ENCODE results near the gene FCHO2.
"Not testable (repeated sequence)": the region's sequence is repeated elsewhere in the genome, so short reads cannot be mapped to it uniquely, and the experiment has no call there.

FCHO2 gene

DNA sequence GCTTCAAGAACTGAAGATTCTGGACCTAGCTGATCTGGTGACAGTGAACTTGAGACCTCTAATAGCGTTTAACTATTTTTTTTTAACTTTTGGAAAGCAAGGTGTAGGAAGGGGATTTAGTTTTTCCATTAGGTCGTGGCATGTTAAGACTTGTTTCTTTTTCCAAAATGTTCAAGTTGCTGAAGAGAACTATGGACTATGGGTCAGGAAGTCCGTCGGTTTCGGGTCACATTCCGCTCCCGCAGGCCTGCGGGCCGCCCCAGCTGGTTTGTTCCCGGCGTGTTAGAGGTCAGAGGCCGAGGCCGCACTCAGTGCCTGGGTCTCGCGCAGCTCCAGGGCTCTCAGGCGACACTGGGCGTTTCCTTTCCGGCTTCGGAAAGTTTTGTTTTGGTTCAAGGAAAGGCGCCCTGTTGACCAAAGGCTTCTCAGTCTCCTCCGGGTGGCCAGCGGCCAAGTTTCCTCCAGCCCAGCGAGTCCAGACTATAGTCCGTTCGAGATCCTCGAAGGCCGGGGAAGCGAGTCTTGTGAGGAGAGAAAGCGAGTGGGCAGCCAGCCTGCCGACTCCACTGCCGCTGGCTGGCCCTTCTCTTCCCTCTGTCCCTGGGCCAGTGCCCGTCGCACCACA, 586 bp upstream of the FCHO2 start:
- DNase-seq (ENCODE audit: low spot score), result no peak

DNA sequence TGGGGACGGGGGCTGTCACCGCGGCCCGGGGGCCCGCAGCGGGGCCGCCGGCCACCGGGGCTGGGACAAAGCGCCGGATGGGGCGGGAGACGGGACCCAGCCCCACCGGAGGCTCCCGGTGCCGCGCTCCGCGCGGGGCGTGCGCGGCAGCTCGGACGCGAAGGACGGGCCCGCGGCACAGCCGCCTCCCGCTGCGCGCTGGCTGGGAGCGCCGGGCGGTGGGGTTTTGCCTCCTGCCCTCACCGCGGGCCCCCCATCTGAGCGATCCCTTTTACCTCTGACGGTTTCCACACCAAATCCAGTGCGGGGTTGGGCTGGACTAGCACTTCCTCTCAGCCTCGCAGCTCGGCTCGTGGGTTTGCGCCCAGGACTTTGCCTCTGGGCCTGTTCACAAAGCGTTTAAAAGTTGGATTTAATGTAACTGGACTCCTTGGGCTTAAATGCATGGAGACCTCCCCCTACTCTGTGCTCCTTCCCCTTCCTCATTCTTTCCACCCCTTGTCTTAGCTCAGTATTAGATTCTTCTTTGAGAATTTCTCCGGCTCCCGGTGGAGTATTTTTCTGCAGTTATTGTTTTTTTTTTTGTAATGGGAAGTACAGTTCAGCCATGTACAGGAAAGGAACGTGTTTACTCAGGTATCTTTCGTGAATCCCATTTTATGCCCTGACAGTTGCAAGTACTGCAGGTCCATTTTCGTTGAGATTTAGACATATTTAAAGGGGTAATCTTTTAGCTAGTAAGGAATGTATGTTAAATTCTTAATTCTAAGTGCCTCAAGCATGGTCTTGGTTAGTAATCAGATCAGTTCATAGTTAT, 691 bp downstream of the FCHO2 start:
- peak; percentile 12 for DNase-seq (ENCODE audit: low spot score)

DNA sequence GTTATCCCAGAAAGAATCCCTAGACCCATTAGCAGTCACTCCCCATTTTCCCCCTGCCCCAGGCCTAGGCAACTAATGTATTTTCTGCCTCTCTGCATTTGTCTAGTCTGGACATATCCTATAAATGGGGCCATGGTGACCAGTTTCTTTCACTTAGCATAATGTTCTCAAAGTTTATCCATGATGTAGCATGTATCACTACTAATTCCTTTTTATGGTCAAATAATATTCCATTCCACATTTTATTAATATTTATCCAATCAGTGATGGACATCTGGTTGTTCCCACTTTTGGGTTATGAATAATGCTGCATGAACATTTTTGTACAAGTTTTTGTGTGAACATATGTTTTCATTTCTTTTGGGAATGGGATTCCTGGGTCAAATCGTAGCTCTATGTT, 1.5 kb downstream of the FCHO2 start:
- DNase-seq (ENCODE audit: low spot score), result no peak

DNA sequence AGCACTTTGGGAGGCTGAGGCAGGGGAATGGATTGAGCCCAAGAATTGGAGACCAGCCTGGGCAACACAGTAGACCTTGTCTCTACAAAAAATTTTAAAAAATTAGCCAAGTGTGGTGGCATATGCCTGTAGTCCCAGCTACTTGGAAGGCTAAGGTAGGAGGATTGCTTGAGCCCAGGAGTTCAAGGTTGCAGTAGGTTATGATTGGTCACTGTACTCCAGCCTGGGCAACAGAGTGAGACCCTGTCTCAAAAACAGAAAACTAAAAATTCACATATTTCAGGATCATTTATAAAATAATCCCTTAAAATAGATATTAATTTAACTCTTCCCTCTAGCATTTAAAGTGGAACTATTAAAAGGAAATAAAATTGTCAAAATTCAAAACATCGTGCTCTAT, 3.4 kb downstream of the FCHO2 start:
- DNase-seq (ENCODE audit: low spot score), result no peak

DNA sequence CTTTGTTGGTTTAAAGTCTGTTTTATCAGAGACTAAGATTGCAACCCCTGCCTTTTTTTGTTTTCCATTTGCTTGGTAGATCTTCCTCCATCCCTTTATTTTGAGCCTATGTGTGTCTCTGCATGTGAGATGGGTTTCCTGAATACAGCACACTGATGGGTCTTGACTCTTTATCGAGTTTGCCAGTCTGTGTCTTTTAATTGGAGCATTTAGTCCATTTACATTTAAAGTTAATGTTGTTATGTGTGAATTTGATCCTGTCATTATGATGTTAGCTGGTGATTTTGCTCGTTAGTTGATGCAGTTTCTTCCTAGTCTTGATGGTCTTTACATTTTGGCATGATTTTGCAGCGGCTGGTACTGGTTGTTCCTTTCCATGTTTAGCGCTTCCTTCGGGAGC, 18.6 kb downstream of the FCHO2 start:
- not testable (repeated sequence) for DNase-seq (ENCODE audit: low spot score)

DNA sequence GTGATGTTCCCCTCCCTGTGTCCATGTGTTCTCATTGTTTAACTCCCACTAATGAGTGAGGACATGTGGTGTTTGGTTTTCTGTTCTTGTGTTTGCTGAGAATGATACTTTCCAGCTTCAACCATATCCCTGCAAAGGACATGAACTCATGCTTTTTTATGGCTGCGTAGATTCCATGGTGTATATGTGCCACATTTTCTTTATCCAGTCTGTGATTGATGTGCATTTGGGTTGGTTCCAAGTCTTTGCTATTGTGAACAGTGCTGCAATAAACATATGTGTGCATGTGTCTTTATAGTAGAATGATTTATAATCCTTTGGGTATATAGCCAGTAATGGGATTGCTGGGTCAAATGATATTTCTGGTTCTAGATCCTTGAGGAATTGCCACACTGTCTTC, 21.0 kb downstream of the FCHO2 start:
- not testable (repeated sequence) for DNase-seq (ENCODE audit: low spot score)

DNA sequence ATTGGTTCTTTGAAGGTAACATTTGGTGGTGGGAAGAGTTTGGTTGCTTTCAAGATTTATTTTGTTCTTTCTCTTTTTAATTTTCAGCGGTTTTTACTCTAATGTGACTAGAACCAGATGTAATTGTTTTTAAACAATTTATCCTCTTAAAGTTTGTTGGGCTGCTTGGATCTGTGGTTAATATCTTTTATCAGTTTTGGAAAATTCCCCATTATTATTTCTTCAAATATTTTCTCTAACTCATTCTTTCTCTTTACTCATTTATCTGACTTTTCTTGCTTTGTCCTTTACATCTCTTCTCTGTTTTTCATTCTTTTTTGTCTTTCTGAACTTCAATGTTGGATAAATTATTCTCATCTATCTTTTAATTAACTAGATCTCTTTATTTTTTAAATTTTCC, 29.9 kb downstream of the FCHO2 start:
- no peak for DNase-seq (ENCODE audit: low spot score)

DNA sequence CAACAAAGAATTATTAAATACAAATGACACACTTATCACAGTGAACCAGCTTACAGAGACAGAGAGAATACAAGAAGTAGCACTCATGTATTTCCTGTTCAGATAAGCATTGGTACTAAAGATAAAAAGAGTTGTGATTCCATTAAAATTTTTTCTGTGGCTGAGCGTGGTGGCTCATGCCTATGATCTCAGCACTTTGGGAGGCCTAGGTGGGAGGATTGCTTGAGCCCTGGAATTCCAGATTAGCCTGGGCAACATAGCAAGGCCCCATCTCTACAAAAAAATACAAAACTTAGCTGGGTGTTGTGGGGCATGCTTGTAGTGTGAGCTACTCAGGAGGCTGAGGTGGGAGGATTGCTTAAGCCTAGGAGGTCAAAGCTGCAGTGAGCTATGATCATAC, 32.9 kb downstream of the FCHO2 start:
- no peak for DNase-seq (ENCODE audit: low spot score)

DNA sequence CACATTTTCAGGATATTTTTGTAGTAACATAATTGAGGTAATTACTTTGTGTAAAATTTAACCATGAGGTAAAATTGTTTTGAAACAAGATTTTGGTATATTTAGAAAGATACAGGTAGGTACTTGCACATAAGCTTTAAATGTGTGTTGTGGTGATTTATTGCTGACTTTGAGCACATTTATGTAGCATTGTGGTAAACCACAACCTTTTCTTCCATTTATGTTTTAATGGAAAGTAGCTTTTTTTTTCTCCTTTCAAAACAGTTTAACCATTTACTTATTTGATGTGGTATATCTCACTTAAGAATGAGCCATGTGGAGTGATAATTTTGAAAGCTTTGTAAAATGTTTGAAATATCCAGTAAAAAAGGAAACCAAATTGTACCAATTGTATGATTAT, 35.6 kb downstream of the FCHO2 start:
- no peak for DNase-seq (ENCODE audit: low spot score)

DNA sequence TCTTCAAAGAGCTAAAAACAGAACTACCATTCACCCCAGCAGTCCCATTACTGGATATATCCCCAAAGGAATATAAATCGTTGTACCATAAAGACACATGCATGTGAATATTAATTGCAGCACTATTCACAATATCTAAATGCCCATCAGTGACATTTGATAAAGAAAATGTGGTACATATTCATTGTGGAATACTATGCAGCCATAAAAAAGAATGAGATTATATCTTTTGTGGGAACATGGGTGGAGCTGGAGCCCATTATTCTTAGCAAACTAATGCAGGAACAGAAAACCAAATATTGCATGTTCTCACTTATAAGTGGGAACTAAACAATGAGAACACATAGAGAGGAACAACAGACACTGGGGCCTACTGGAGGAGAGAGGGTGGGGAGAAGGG, 38.7 kb downstream of the FCHO2 start:
- no peak for DNase-seq (ENCODE audit: low spot score)

DNA sequence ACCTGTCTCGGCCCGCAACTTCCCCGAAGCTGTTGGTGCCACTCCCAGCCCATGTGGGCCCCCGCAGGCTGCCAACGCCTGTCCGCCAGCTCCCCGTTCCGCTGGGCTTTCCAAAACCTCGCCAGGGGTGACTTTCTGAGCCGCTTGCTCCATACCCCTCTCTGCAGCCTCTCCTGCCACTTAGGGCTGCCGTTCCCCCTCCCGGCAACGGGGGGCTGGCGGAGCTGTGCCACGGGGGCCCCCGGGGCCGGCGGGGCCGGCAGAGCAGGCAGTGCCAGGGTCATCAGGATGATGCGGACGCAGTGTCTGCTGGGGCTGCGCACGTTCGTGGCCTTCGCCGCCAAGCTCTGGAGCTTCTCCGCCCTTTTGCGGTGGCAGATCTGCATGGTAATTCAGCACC, 40.8 kb downstream of the FCHO2 start:
- DNase-seq (ENCODE audit: low spot score), result no peak

DNA sequence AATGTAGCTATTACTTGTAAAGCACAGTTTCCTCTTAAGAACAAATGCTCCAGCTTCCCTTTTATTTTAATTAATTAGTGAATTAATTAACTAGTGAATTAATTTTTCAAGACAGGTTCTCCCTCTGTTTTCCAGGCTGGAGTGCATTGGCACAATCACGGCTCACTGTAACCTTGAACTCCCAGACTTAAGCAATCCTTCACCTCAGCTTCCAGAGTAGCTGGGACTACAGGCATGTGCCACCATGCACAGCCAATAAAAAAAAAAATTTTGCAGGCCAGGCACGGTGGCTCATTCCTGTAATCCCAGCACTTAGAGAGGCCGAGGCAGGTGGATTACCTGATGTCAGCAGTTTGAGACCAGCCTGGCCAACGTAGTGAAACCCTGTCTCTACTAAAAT, 44.1 kb downstream of the FCHO2 start:
- no peak for DNase-seq (ENCODE audit: low spot score)

DNA sequence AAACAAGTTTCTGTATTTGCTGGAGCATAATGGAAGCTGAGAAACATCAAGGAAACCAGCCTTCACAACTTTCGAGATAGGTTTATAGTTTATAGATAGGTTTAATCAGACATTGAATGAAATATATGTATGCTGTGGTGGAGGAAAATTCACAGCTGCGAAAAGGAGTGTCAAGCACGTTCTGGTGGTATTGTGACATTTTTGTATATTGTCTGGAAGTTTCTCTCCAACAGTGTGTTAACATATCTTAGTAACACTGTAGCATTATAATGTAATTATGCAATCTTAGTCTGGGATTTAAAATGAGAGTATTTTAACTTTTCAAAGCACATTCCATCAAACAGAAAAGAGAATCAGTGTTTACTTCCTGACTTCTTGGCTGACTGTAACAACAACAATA, 50.0 kb downstream of the FCHO2 start:
- no peak for DNase-seq (ENCODE audit: low spot score)

DNA sequence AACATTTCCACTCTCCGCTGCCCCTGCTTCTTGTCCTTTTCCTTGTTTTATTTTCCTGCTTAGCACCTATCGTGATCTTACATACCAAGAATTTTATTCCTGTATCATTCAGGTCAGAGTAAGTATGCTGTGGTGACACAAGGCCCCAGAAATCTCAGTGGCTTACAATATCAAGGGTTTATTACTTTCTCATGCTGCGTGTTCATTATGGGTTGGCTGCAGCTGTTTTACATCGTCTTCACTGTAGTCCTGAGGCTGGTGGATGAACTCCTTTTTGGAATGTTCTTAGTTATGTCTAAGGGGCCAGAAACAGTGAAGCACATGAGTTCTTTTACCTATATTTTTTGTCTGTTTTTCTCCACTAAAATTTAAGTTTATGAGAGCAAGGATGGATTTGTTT, 51.2 kb downstream of the FCHO2 start:
- no peak for DNase-seq (ENCODE audit: low spot score)

DNA sequence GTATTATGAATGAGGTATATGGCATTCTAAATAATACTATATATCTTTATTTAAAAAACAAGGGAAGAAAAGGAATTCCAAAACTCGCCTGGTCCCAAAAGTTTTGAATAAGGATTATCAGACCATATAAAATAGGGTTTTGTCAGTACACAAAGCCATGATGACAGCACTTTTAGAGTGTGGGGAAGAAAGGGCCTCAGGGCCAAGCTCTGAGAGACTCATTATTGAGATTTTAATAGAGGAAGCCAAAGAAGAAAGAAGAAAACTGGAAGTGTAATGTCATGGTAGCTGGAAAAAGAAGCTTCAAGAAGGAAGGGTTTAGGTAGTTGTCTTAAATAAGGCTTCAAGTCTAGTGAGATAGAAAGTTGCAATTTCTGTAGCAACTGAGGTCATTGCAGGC, 53.0 kb downstream of the FCHO2 start:
- no peak for DNase-seq (ENCODE audit: low spot score)

DNA sequence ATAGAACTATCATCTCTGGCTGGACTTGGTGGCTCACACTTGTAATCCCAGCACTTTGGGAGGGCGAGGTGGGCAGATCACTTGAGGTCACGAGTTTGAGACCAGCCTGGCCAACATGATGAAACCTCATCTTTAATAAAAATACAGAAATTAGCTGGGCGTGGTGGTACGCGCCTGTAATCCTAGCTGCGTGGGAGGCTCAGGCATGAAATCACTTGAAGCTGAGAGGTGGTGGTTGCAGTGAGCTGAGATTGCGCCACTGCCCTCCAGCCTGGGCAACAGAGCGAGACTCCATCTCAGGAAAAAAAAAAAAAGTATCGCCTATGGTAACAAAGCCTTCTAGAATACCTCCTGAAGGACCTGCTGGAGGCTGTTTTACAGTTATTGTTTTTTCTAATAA, 55.8 kb downstream of the FCHO2 start:
- DNase-seq (ENCODE audit: low spot score), result not testable (repeated sequence)

DNA sequence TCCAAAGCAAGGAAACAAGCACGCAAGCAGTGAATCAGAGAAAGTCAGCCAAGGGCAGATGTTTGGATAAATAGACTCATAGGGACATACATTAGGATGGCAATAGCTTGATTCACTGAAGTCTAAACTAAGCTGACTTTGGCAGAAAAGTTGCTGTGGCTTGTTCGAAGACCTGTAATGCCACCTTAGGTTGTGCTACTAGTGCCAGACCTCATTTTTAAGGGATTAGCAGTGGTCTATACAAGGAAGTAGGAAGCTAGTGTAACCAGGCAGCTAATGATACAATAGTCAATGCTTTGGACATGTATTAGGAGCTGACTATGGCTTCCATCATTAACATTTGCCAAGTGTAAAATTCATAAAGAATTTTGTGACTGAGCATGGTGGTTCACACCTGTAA, 63.1 kb downstream of the FCHO2 start:
- no peak for DNase-seq (ENCODE audit: low spot score)

DNA sequence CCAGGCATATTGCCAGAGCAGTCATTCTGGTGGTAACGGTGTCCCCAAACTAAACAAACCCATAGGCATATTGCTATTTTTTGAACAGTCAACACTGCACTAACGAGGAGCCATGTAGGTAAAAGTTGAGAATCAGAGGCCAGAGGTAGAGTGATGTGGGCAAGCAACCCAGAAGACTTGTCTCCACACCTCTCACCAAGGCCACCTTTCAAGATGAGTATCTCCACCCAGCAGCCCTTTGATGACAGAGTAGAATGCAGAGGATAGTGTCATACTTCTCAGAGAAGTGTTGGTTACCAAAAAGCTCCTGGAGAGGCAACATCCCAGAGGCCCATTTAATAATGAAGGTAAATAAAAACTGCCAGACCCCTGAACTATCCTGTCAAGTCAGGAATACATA, 63.9 kb downstream of the FCHO2 start:
- DNase-seq (ENCODE audit: low spot score), result no peak

DNA sequence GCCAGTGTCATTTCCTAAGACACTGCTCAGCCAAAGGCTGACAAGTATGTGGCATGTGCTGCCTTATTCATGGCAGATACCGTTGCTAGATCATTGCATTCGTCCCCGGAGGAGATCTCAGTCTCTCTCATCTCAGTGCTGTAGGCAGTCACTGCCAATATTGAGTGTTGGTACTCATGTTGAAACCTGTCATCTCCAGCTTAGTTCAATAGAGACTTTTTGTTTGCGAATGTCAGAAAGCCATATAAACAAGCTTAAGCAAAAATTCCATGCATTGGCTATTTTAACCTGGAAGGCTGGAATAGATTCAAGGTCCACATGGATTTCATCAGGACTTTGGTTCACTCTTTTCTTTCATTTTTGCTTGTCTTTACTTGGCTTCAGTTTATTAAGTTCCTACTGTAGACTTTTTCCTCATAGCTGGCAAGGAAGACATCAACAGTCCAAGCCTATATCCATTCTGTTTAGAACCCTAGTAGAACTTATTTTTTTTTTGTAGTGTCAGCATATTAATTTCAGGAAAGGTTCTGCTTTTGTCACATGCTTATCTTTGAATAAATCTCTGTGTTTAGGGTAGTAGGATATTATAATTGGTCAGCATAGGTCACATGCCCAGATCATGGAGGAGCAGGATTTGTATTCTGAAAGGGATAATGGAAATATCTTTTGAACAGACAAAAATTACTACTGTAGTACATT, 66.8 kb downstream of the FCHO2 start:
- DNase-seq (ENCODE audit: low spot score), result no peak

DNA sequence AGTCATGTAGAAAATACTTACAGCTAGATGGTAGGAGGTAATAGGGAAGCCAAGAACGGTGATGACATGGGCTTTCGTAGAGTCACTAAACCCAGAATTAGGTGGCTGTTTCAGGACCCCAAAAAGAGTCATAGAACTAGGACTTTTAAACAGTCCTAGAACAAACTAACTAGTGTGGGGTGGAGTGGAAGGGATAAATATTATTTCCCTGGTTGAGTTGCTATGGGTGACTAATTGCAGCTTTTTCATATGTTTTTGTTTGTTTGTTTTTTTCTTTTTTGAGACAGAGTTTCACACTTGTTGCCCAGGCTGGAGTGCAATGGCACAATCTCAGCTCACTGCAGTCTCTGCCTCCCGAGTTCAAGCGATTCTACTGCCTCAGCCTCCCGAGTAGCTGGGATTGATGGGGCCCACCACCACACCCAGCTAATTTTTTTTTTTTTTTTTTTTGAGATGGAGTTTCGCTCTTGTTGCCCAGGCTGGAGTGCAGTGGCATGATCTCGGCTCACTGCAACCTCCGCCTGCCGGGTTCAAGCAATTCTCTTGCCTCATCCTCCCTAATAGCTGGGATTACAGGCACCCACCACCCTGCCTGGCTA, 69.2 kb downstream of the FCHO2 start:
- not testable (repeated sequence) for DNase-seq (ENCODE audit: low spot score)

DNA sequence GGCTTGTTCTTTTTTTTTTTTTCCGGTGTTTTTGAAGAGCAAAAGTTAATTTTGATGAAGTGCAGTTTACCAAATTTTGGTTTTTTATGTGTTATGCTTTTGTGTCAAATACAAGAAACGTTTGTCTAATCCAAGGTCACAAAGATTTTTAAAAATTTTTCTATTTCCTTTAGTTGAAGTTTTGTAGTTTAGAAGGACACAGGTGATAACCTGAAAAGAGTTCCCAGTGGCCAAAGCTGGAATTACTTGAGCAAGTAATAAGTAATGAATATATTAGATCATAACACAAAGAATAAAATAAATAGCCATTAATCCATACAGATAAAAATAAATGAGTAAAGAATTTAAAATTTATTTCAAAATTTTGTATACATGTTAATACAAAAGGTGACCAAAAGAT, 71.5 kb downstream of the FCHO2 start:
- no peak for DNase-seq (ENCODE audit: low spot score)

DNA sequence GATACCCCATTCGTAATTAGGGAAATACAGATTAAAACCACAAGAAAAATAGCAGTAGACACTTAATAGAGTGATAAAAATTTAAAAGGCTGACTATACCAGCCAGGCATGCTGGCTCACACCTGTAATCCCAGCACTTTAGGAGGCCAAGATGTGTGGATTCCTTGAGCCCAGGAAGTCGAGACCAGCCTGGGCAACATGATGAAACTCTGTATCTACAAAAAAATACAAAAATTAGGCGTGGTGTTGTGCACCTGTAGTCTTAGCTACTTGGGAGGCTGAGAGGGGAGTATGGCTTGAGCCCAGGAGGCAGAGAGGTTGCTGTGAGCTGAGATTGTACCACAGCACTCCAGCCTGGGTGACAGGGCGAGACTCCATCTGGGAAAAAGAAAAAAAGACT, 72.0 kb downstream of the FCHO2 start:
- no peak for DNase-seq (ENCODE audit: low spot score)

DNA sequence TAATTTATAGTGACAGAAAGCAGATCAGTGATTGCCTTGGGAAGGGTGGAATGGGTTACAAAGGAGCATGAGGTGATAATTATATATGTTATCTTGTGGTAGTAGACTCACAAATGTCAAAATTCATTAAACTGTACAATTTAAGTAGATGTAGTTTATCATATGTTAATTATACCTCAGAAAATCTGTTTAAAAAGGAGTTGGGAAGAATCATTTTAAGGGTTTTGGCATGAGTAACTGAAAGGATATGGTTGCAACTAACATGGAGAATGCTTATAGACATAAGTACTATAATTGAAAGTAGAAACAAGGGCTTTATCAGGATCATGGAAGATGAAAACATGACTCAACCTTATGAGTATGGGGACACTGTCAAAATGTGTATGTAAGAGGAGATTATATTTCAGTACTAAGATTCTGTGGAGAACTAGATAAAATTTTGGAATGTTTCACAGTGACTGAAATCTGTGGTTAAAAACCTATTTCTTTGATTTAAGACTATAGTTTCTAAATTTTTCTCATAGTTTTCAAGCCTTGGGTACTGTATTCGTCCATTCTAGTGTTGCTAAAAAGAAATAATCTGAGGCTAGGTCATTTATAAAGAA, 73.3 kb downstream of the FCHO2 start:
- no peak for DNase-seq (ENCODE audit: low spot score)
